DOHH2 (cell line): ENCODE results near the gene MAP1LC3B2.

ENCODE experiments used
- CTCF ChIP-seq: fragments of 200-600 bp; sonication (generic); IDR thresholded peaks from one replicate; pipeline ENCODE4 v1.5.1; 2014; ENCODE audit warnings: antibody characterized with exemption, mild to moderate bottlenecking, low read depth, low read length; ENCODE audit not compliant: poor library complexity, severe bottlenecking
- EZH2phosphoT487 ChIP-seq: fragments of 200-600 bp; sonication (generic); IDR thresholded peaks from 2 replicates; pipeline ENCODE4 v1.6.1; 2017; ENCODE audit warnings: borderline replicate concordance, mild to moderate bottlenecking, antibody characterized with exemption, low read length, moderate library complexity, mixed read lengths

GRCh38 chr12:116620492-116621191 lies 61.5 kb downstream of the MAP1LC3B2 start:
- no peak for TF ChIP-seq CTCF
- TF ChIP-seq EZH2phosphoT487, result no peak
